ENCODE measurements around the gene CEP104.

CEP104 gene

GRCh38 chr1:3894626-3895278, 37.7 kb upstream of the CEP104 start:
- no peak for DNase-seq (ENCODE audit: low read depth in 3 of 3)

GRCh38 chr1:3893190-3893589, 36.2 kb upstream of the CEP104 start:
- no peak for DNase-seq (ENCODE audit: low read depth in 3 of 3)

GRCh38 chr1:3892748-3893147, 35.7 kb upstream of the CEP104 start:
- DNase-seq (ENCODE audit: low read depth in 3 of 3), result no peak

- DNase-seq (ENCODE audit: low read depth in 3 of 3), result no peak
Measured at GRCh38 chr1:3891329-3891865, 34.4 kb upstream of the CEP104 start.

- DNase-seq (ENCODE audit: low read depth in 3 of 3), result no peak
Measured at GRCh38 chr1:3890389-3891328, 33.6 kb upstream of the CEP104 start.

- DNase-seq (ENCODE audit: low read depth in 3 of 3), result no peak
Measured at GRCh38 chr1:3889936-3890335, 32.9 kb upstream of the CEP104 start.

- DNase-seq (ENCODE audit: low read depth in 3 of 3), result no peak
Measured at GRCh38 chr1:3888301-3888700, 31.3 kb upstream of the CEP104 start.

GRCh38 chr1:3886691-3887090, 29.7 kb upstream of the CEP104 start:
- DNase-seq (ENCODE audit: low read depth in 3 of 3), result no peak

GRCh38 chr1:3886106-3886670, 29.2 kb upstream of the CEP104 start:
- no peak for DNase-seq (ENCODE audit: low read depth in 3 of 3)

GRCh38 chr1:3885611-3886010, 28.6 kb upstream of the CEP104 start:
- no peak for DNase-seq (ENCODE audit: low read depth in 3 of 3)

GRCh38 chr1:3884966-3885365, 28.0 kb upstream of the CEP104 start:
- DNase-seq (ENCODE audit: low read depth in 3 of 3), result no peak

GRCh38 chr1:3883194-3883925, 26.3 kb upstream of the CEP104 start:
- no peak for DNase-seq (ENCODE audit: low read depth in 3 of 3)

GRCh38 chr1:3881193-3881480, 24.1 kb upstream of the CEP104 start:
- no peak for DNase-seq (ENCODE audit: low read depth in 3 of 3)

- DNase-seq (ENCODE audit: low read depth in 3 of 3), result no peak
Measured at GRCh38 chr1:3880429-3881192, 23.6 kb upstream of the CEP104 start.

GRCh38 chr1:3879787-3880428, 22.9 kb upstream of the CEP104 start:
- DNase-seq (ENCODE audit: low read depth in 3 of 3), result no peak

GRCh38 chr1:3879099-3879498, 22.1 kb upstream of the CEP104 start:
- DNase-seq (ENCODE audit: low read depth in 3 of 3), result no peak

GRCh38 chr1:3876716-3877115, 19.7 kb upstream of the CEP104 start:
- DNase-seq (ENCODE audit: low read depth in 3 of 3), result no peak

GRCh38 chr1:3874736-3875135, 17.7 kb upstream of the CEP104 start:
- no peak for DNase-seq (ENCODE audit: low read depth in 3 of 3)

GRCh38 chr1:3872546-3872945, 15.5 kb upstream of the CEP104 start:
- no peak for DNase-seq (ENCODE audit: low read depth in 3 of 3)

- no peak for DNase-seq (ENCODE audit: low read depth in 3 of 3)
Measured at GRCh38 chr1:3871451-3871805, 14.4 kb upstream of the CEP104 start.

- no peak for DNase-seq (ENCODE audit: low read depth in 3 of 3)
Measured at GRCh38 chr1:3869751-3870301, 12.8 kb upstream of the CEP104 start.

All from stimulated activated CD4-positive, alpha-beta T cell treated with anti-CD3 and anti-CD28 coated beads, TNF-alpha, amount 100 ng/mL, for 24 hours (primary cell).